Hepatocyte (in vitro differentiated cells): ENCODE data around the gene TOP2B. TPM values are rescaled to one million over a fixed set of nuclear protein-coding genes. Genes with fewer than 3 reads are reported as not detected.

Experiments used
- DNase-seq: peaks from one replicate; pipeline ENCODE4 v3.0.0-alpha.2; 2016; ENCODE audit warnings: low spot score
- H2AFZ ChIP-seq: fragments of 200-600 bp; sonication (generic); 2 replicates; pipeline ENCODE4 v1.6.0; 2016; ENCODE audit warnings: antibody characterized with exemption, mild to moderate bottlenecking
- H3K27ac ChIP-seq: fragments of 200-600 bp; sonication (generic); 2 replicates; pipeline ENCODE4 v1.5.1; 2016; ENCODE audit warnings: mild to moderate bottlenecking
- H3K27me3 ChIP-seq: fragments of 200-600 bp; sonication (generic); 2 replicates; pipeline ENCODE4 v1.6.1; 2016
- H3K36me3 ChIP-seq: fragments of 200-600 bp; sonication (generic); replicated peaks from 2 replicates; pipeline ENCODE4 v1.5.1; 2016; ENCODE audit warnings: low read depth; ENCODE audit not compliant: insufficient read depth
- H3K4me1 ChIP-seq: fragments of 200-600 bp; sonication (generic); 2 replicates; pipeline ENCODE4 v1.5.1; 2016; ENCODE audit warnings: mild to moderate bottlenecking, moderate library complexity; ENCODE audit not compliant: insufficient read depth
- H3K4me2 ChIP-seq: fragments of 200-600 bp; sonication (generic); 2 replicates; pipeline ENCODE4 v1.6.0; 2016
- H3K4me3 ChIP-seq: fragments of 200-600 bp; sonication (generic); 2 replicates; pipeline ENCODE4 v1.5.1; 2016; ENCODE audit warnings: mild to moderate bottlenecking
- H3K79me2 ChIP-seq: fragments of 200-600 bp; sonication (generic); 2 replicates; pipeline ENCODE4 v1.6.0; 2017; ENCODE audit warnings: mild to moderate bottlenecking
- H3K9me2 ChIP-seq: fragments of 200-600 bp; sonication (generic); replicated peaks from 2 replicates; pipeline ENCODE4 v1.6.0; 2017; ENCODE audit warnings: mild to moderate bottlenecking; ENCODE audit not compliant: insufficient read depth
- H3K9me3 ChIP-seq: fragments of 200-600 bp; sonication (generic); 2 replicates; pipeline ENCODE4 v1.5.1; 2016; ENCODE audit warnings: low read depth, mild to moderate bottlenecking
- H4K20me1 ChIP-seq: fragments of 200-600 bp; sonication (generic); 2 replicates; pipeline ENCODE4 v1.6.0; 2016; ENCODE audit warnings: mild to moderate bottlenecking; ENCODE audit not compliant: insufficient read depth, poor library complexity, severe bottlenecking
- CTCF ChIP-seq: fragments of 200-600 bp; sonication (generic); IDR thresholded peaks from 2 replicates; pipeline ENCODE4 v1.5.1; 2016; ENCODE audit warnings: antibody characterized with exemption, mild to moderate bottlenecking; ENCODE audit not compliant: poor library complexity
- EZH2 ChIP-seq: fragments of 200-600 bp; sonication (generic); IDR thresholded peaks from 2 replicates; pipeline ENCODE4 v1.6.1; 2016; ENCODE audit warnings: antibody characterized with exemption, mild to moderate bottlenecking, borderline replicate concordance
- EZH2phosphoT487 ChIP-seq: fragments of 200-600 bp; sonication (generic); IDR thresholded peaks from one replicate; pipeline ENCODE4 v1.6.1; 2018; ENCODE audit warnings: antibody characterized with exemption, mild to moderate bottlenecking, low read depth, moderate library complexity; ENCODE audit not compliant: unreplicated experiment, severe bottlenecking
- WGBS: methylation state at CpG from one replicate; pipeline ENCODE4 v1.1.6; 2016; ENCODE audit warnings: low lambda C conversion rate; ENCODE audit errors: missing lambda C conversion rate; 5-methylcytosine and 5-hydroxymethylcytosine counted together
- polyA plus RNA-seq: library from polyadenylated mRNA; unstranded; fragments of >200 nt; fragmentation: Nextera tagmentation; extraction: Ambion mirVana; gene quantifications from 2 replicates; pipeline ENCODE4 v1.2.1, GENCODE V29; 2016
- total RNA-seq: library from RNA; depleted of rRNA; stranded (reverse); fragments of >200 nt; gene quantifications from 2 replicates; pipeline ENCODE4 v1.2.3, GENCODE V29; 2014

Gene TOP2B
- total and polyA plus RNA-seq, 2 experiments from 2014 or later = 49.5 to 109 TPM

GRCh38 chr3:25635038-25635437, 29.7 kb downstream of the TOP2B start:
- no peak overlapping the region for H3K4me2 ChIP-seq
- H3K27ac ChIP-seq = no peak overlapping the region
- no peak overlapping the region for H2AFZ ChIP-seq
- 80% methylated on average over 3 of the region's 3 CpGs for WGBS
- H3K4me1 ChIP-seq = no peaks in the 10 kb centered on the region
- H3K4me3 ChIP-seq = no peak overlapping the region
- H3K27me3 ChIP-seq = no peaks in the 10 kb centered on the region
- TF ChIP-seq EZH2phosphoT487 (no peak), EZH2 (no peak), CTCF (no peak)
- H3K79me2 ChIP-seq = peaks cover 34% of the 10 kb centered on the region
- no peak for DNase-seq
- no peaks in the 10 kb centered on the region for H3K9me3 ChIP-seq
- H4K20me1 ChIP-seq = no peaks in the 10 kb centered on the region
- no peaks in the 10 kb centered on the region for H3K9me2 ChIP-seq
- H3K36me3 ChIP-seq = no peaks in the 10 kb centered on the region

- H2AFZ ChIP-seq = no peak overlapping the region
- H3K36me3 ChIP-seq = no peaks in the 10 kb centered on the region
- no peak for TF ChIP-seq CTCF
- no peak for TF ChIP-seq EZH2phosphoT487
- TF ChIP-seq EZH2 = no peak
- WGBS = 95% methylated on average over 3 of the region's 3 CpGs
- no peaks in the 10 kb centered on the region for H3K9me2 ChIP-seq
- H3K4me3 ChIP-seq = no peak overlapping the region
- no peaks in the 10 kb centered on the region for H3K27me3 ChIP-seq
- H3K4me1 ChIP-seq = no peaks in the 10 kb centered on the region
- no peak overlapping the region for H3K27ac ChIP-seq
- H3K4me2 ChIP-seq = no peak overlapping the region
- no peaks in the 10 kb centered on the region for H3K9me3 ChIP-seq
- peaks cover 31% of the 10 kb centered on the region for H3K79me2 ChIP-seq
- no peak for DNase-seq
- no peaks in the 10 kb centered on the region for H4K20me1 ChIP-seq
These were observed 30.8 kb downstream of the TOP2B start for GRCh38 chr3:25633919-25634318.

- DNase-seq = no peak
- no peaks in the 10 kb centered on the region for H3K4me1 ChIP-seq
- no peak overlapping the region for H3K27ac ChIP-seq
- H3K36me3 ChIP-seq = no peaks in the 10 kb centered on the region
- peaks cover 24% of the 10 kb centered on the region for H3K79me2 ChIP-seq
- H4K20me1 ChIP-seq = no peaks in the 10 kb centered on the region
- no peaks in the 10 kb centered on the region for H3K9me2 ChIP-seq
- H3K4me2 ChIP-seq = no peak overlapping the region
- H2AFZ ChIP-seq = no peak overlapping the region
- H3K27me3 ChIP-seq = no peaks in the 10 kb centered on the region
- H3K9me3 ChIP-seq = no peaks in the 10 kb centered on the region
- H3K4me3 ChIP-seq = no peak overlapping the region
- WGBS = 97% methylated on average over 1 of the region's 1 CpG
- TF ChIP-seq EZH2phosphoT487 (no peak), CTCF (no peak), EZH2 (no peak)
These were observed 32.7 kb downstream of the TOP2B start for GRCh38 chr3:25631989-25632388.

- DNase-seq = no peak
- no peaks in the 10 kb centered on the region for H4K20me1 ChIP-seq
- H3K36me3 ChIP-seq = no peaks in the 10 kb centered on the region
- H3K4me1 ChIP-seq = peaks cover 7% of the 10 kb centered on the region
- no peak for TF ChIP-seq EZH2
- no peak for TF ChIP-seq EZH2phosphoT487
- TF ChIP-seq CTCF = no peak
- H3K27me3 ChIP-seq = no peaks in the 10 kb centered on the region
- no peak overlapping the region for H3K4me3 ChIP-seq
- H2AFZ ChIP-seq = no peak overlapping the region
- no peaks in the 10 kb centered on the region for H3K79me2 ChIP-seq
- WGBS = 99% methylated on average over 2 of the region's 2 CpGs
- H3K4me2 ChIP-seq = no peak overlapping the region
- H3K9me3 ChIP-seq = no peaks in the 10 kb centered on the region
- H3K27ac ChIP-seq = no peak overlapping the region
- no peaks in the 10 kb centered on the region for H3K9me2 ChIP-seq
These were observed 43.6 kb downstream of the TOP2B start for GRCh38 chr3:25621087-25621486.
